ENCODE measurements around the gene S1PR1. TPM values are rescaled to one million over a fixed set of nuclear protein-coding genes. Genes with fewer than 3 reads are reported as not detected.

S1PR1 gene
- total RNA-seq, 2 experiments from 2014 or later = 397 to 414 TPM

GRCh38 chr1:101250656-101251272 is 13.9 kb downstream of the S1PR1 start:
- Histone ChIP-seq H3K9me3 (ENCODE audit: control insufficient read depth in 1 of 2, insufficient read depth in 1 of 2, low read length in 2 of 2) (no peaks in the 10 kb centered on the region), H3K27ac (ENCODE audit: low read depth in 1 of 2, low read length in 2 of 2) (no peak overlapping the region), H3K27me3 (ENCODE audit: control insufficient read depth in 1 of 2, insufficient read depth in 2 of 2, low read length in 2 of 2) (no peaks in the 10 kb centered on the region), H3K4me3 (ENCODE audit: low read length) (no peak overlapping the region), H3K36me3 (ENCODE audit: insufficient read depth, low read length) (no peaks in the 10 kb centered on the region), H3K4me1 (ENCODE audit: insufficient read depth, low read length) (peaks cover 32% of the 10 kb centered on the region)
- ChIA-PET POLR2A (interaction anchor here (0.7 to 4.8 kb wide), 10 partner anchors 7 to 795 kb away, joined by 3 to 31 read pairs (median 14); partner anchors contain the start of genes EXTL2, S1PR1 and SLC30A7), CTCF (interaction anchor here (1.1 to 3.7 kb wide), 4 partner anchors 9 to 237 kb away, joined by 3 to 21 read pairs (median 14); no protein-coding TSS in a partner anchor)
- DNase-seq (no peak), ATAC-seq (ENCODE audit: poor library complexity) (no peak)
- no peaks in the 10 kb centered on the region for H3K27me3 Mint-ChIP-seq
- TF ChIP-seq CTCF (IDR thresholded peaks at IDR 0.05) = no peak
- H3K27ac Mint-ChIP-seq = peak overlapping the region; percentile 50
- intact Hi-C loops (cut with DNase I, micrococcal nuclease) = no loop called here
- H3K4me1 Mint-ChIP-seq (ENCODE audit: low read depth) = peaks cover 57% of the 10 kb centered on the region
- no peaks in the 10 kb centered on the region for H3K9me3 Mint-ChIP-seq
- no peak overlapping the region for H3K4me3 Mint-ChIP-seq
- H3K36me3 Mint-ChIP-seq (ENCODE audit: low read depth) = no peaks in the 10 kb centered on the region

GRCh38 chr1:101251504-101251903 is 14.7 kb downstream of the S1PR1 start:
- no peaks in the 10 kb centered on the region for H3K36me3 ChIP-seq (ENCODE audit: insufficient read depth, low read length)
- no peak overlapping the region for H3K27ac ChIP-seq (ENCODE audit: low read depth in 1 of 2, low read length in 2 of 2)
- ATAC-seq (ENCODE audit: poor library complexity) = no peak
- H3K27me3 ChIP-seq (ENCODE audit: control insufficient read depth in 1 of 2, insufficient read depth in 2 of 2, low read length in 2 of 2) = no peaks in the 10 kb centered on the region
- intact Hi-C loops (cut with DNase I, micrococcal nuclease) = no loop called here
- ChIA-PET CTCF (interaction anchor here (1.1 to 3.7 kb wide), 4 partner anchors 9 to 237 kb away, joined by 3 to 21 read pairs (median 14); no protein-coding TSS in a partner anchor), POLR2A (interaction anchor here (0.7 to 4.8 kb wide), 10 partner anchors 8 to 796 kb away, joined by 3 to 31 read pairs (median 14); partner anchors contain the start of genes EXTL2, S1PR1 and SLC30A7)
- TF ChIP-seq CTCF (IDR thresholded peaks at IDR 0.05) = no peak
- no peaks in the 10 kb centered on the region for H3K9me3 ChIP-seq (ENCODE audit: control insufficient read depth in 1 of 2, insufficient read depth in 1 of 2, low read length in 2 of 2)
- H3K4me3 ChIP-seq (ENCODE audit: low read length) = no peak overlapping the region
- no peaks in the 10 kb centered on the region for H3K9me3 Mint-ChIP-seq
- DNase-seq = no peak
- no peak overlapping the region for H3K4me3 Mint-ChIP-seq
- H3K4me1 ChIP-seq (ENCODE audit: insufficient read depth, low read length) = peaks cover 25% of the 10 kb centered on the region
- no peaks in the 10 kb centered on the region for H3K27me3 Mint-ChIP-seq
- H3K36me3 Mint-ChIP-seq (ENCODE audit: low read depth) = no peaks in the 10 kb centered on the region
- peaks cover 53% of the 10 kb centered on the region for H3K4me1 Mint-ChIP-seq (ENCODE audit: low read depth)
- no peak overlapping the region for H3K27ac Mint-ChIP-seq

GRCh38 chr1:101253976-101254674 is 17.3 kb downstream of the S1PR1 start:
- H3K4me1 ChIP-seq (ENCODE audit: insufficient read depth, low read length) = peaks cover 32% of the 10 kb centered on the region
- no peak for TF ChIP-seq CTCF (IDR thresholded peaks at IDR 0.05)
- ATAC-seq (ENCODE audit: poor library complexity) (no peak), DNase-seq (no peak)
- no peaks in the 10 kb centered on the region for H3K9me3 Mint-ChIP-seq
- POLR2A ChIA-PET = interaction anchor here (1.0 to 4.8 kb wide), 4 partner anchors 8 to 25 kb away, joined by 3 to 31 read pairs (median 18); no protein-coding TSS in a partner anchor
- intact Hi-C loops (cut with DNase I, micrococcal nuclease) = no loop called here
- no peaks in the 10 kb centered on the region for H3K27me3 Mint-ChIP-seq
- no peaks in the 10 kb centered on the region for H3K9me3 ChIP-seq (ENCODE audit: control insufficient read depth in 1 of 2, insufficient read depth in 1 of 2, low read length in 2 of 2)
- no peaks in the 10 kb centered on the region for H3K36me3 Mint-ChIP-seq (ENCODE audit: low read depth)
- H3K27ac ChIP-seq (ENCODE audit: low read depth in 1 of 2, low read length in 2 of 2) = no peak overlapping the region
- no peak overlapping the region for H3K4me3 Mint-ChIP-seq
- H3K4me1 Mint-ChIP-seq (ENCODE audit: low read depth) = peaks cover 63% of the 10 kb centered on the region
- no peak overlapping the region for H3K4me3 ChIP-seq (ENCODE audit: low read length)
- H3K27me3 ChIP-seq (ENCODE audit: control insufficient read depth in 1 of 2, insufficient read depth in 2 of 2, low read length in 2 of 2) = no peaks in the 10 kb centered on the region
- H3K36me3 ChIP-seq (ENCODE audit: insufficient read depth, low read length) = no peaks in the 10 kb centered on the region
- H3K27ac Mint-ChIP-seq = no peak overlapping the region
- CTCF ChIA-PET = no interaction called here
